ENCODE data around the gene ZNF423.

The ZNF423 gene

GRCh38 chr16:49530427-49530970 is 325.4 kb downstream of the ZNF423 start:
- no peak for DNase-seq (ENCODE audit: low read depth)

- DNase-seq (ENCODE audit: low read depth) = no peak
Observed at GRCh38 chr16:49529411-49530045, 326.4 kb downstream of the ZNF423 start.

- no peak for DNase-seq (ENCODE audit: low read depth)
Observed at GRCh38 chr16:49528866-49529288, 327.0 kb downstream of the ZNF423 start.

- no peak for DNase-seq (ENCODE audit: low read depth)
Observed at GRCh38 chr16:49528060-49528865, 327.6 kb downstream of the ZNF423 start.

GRCh38 chr16:49527611-49528010 is 328.3 kb downstream of the ZNF423 start:
- no peak for DNase-seq (ENCODE audit: low read depth)

- DNase-seq (ENCODE audit: low read depth) = no peak
Observed at GRCh38 chr16:49526860-49527365, 329.0 kb downstream of the ZNF423 start.

- no peak for DNase-seq (ENCODE audit: low read depth)
Observed at GRCh38 chr16:49524947-49525315, 331.0 kb downstream of the ZNF423 start.

- no peak for DNase-seq (ENCODE audit: low read depth)
Observed at GRCh38 chr16:49524216-49524946, 331.5 kb downstream of the ZNF423 start.

- no peak for DNase-seq (ENCODE audit: low read depth)
Observed at GRCh38 chr16:49523435-49524159, 332.3 kb downstream of the ZNF423 start.

- no peak for DNase-seq (ENCODE audit: low read depth)
Observed at GRCh38 chr16:49521734-49522325, 334.1 kb downstream of the ZNF423 start.

GRCh38 chr16:49520492-49521038 is 335.3 kb downstream of the ZNF423 start:
- no peak for DNase-seq (ENCODE audit: low read depth)

- no peak for DNase-seq (ENCODE audit: low read depth)
Observed at GRCh38 chr16:49519741-49520140, 336.2 kb downstream of the ZNF423 start.

- no peak for DNase-seq (ENCODE audit: low read depth)
Observed at GRCh38 chr16:49519008-49519656, 336.8 kb downstream of the ZNF423 start.

- no peak for DNase-seq (ENCODE audit: low read depth)
Observed at GRCh38 chr16:49516382-49517036, 339.4 kb downstream of the ZNF423 start.

- no peak for DNase-seq (ENCODE audit: low read depth)
Observed at GRCh38 chr16:49515861-49516260, 340.1 kb downstream of the ZNF423 start.

GRCh38 chr16:49515016-49515565 is 340.8 kb downstream of the ZNF423 start:
- DNase-seq (ENCODE audit: low read depth) = no peak

- DNase-seq (ENCODE audit: low read depth) = no peak
Observed at GRCh38 chr16:49514073-49514980, 341.6 kb downstream of the ZNF423 start.

- no peak for DNase-seq (ENCODE audit: low read depth)
Observed at GRCh38 chr16:49513040-49513439, 342.9 kb downstream of the ZNF423 start.
